Psoas muscle (tissue), 8 donors: ENCODE measurements around the gene FEV. TPM values are rescaled to one million over a fixed set of nuclear protein-coding genes. Genes with fewer than 3 reads are reported as not detected.

Experiments
- ATAC-seq, 4 donors: fragments of 200-7000 bp; cut with Tn5 transposase; one replicate each; pipeline ENCODE4 v1.9.1; 2020; ENCODE audit warnings: moderate library complexity in 3 of 4, mild to moderate bottlenecking in 2 of 4
- DNase-seq, 2 donors: peaks; one replicate each; pipeline ENCODE4 v3.0.0-alpha.2; 2020
- H3K27ac ChIP-seq: fragments of 200-600 bp; one replicate; pipeline ENCODE4 v1.8.0; 2022
- H3K27me3 ChIP-seq, 3 donors: fragments of 200-600 bp in 1 of 3; one replicate each; pipeline versions ENCODE4 v1.6.1 to v1.8.0; 2013 to 2022; ENCODE audit warnings: low read length in 2 of 3, mild to moderate bottlenecking in 2 of 3, moderate library complexity in 1 of 3; ENCODE audit not compliant: insufficient read depth in 3 of 3
- H3K36me3 ChIP-seq, 2 donors: fragments of 200-600 bp in 1 of 2; one replicate each; pipeline versions ENCODE4 v1.6.1 to v1.8.0; 2013 to 2022; ENCODE audit warnings: low read depth in 1 of 2, mild to moderate bottlenecking in 1 of 2, moderate library complexity in 1 of 2; ENCODE audit not compliant: insufficient read depth in 1 of 2
- H3K4me1 ChIP-seq: fragments of 200-600 bp; one replicate; pipeline ENCODE4 v1.8.0; 2022
- H3K4me3 ChIP-seq: fragments of 200-600 bp; one replicate; pipeline ENCODE4 v1.8.0; 2022; ENCODE audit warnings: mild to moderate bottlenecking
- H3K9me3 ChIP-seq: fragments of 200-600 bp; one replicate; pipeline ENCODE4 v1.8.0; 2022
- CTCF ChIP-seq: fragments of 200-600 bp; IDR thresholded peaks from one replicate; pipeline ENCODE4 v1.8.0; 2022; ENCODE audit warnings: antibody characterized with exemption
- WGBS, 3 donors: extraction: QIAGEN DNeasy Blood & Tissue Kit; methylation state at CpG; one replicate each; pipeline versions ENCODE4 v1.1.6 to v1.1.7; 2013; 5-methylcytosine and 5-hydroxymethylcytosine counted together
- intact Hi-C, 2 donors: fragments of 100-400 bp; cut with DNase I; formaldehyde crosslinking; loops; one replicate each; pipeline versions ENCODE4 v1.11.0 to v1.14.2; 2022
- polyA plus RNA-seq, 3 donors: library from polyadenylated mRNA; stranded (reverse); fragments of 200-250 nt; gene quantifications; one replicate each; pipeline ENCODE4 v1.2.3, GENCODE V29; 2013
- total RNA-seq, 4 donors: library from RNA; stranded (reverse); fragmentation: NEBNext Ultra II Directional in 2 of 4; extraction: Animal tissue kit (Norgen Biotek cat#: 25700) in 2 of 4; gene quantifications; one replicate each; pipeline versions ENCODE4 v1.2.1 to v1.2.4, GENCODE V29; 2021 to 2023
- donor health status: healthy with polysubstance abuse.
- donor health status: DM: no; HTN: no; CAD: no; lungs with moderate emphysema.
- donor health status: Bipolar disorder and iron deficiency.
- donor health status: healthy.
- donor health status: DM: yes; HTN: yes; CAD: no.
- donor health status: DM: no; HTN: no; CAD: no.
- donor health status: DM: no; HTN: no; CAD: no.
- donor health status: DM: yes; HTN: yes; CAD: no.

The FEV gene
- total and polyA plus RNA-seq, 7 donors, result not detected

- ATAC-seq (no peak), DNase-seq (no peak)
- no peak for TF ChIP-seq CTCF
- H3K9me3 ChIP-seq, result no peaks in the 10 kb centered on the region
- H3K4me1 ChIP-seq, result no peaks in the 10 kb centered on the region
- H3K27ac ChIP-seq, result no peak overlapping the region
- 55 to 68% (median 62%) methylated on average over 6 of the region's 6 CpGs for WGBS, 3 donors
- intact Hi-C loops, result no loop called here
- no peaks in the 10 kb centered on the region for H3K36me3 ChIP-seq
- no peak overlapping the region for H3K4me3 ChIP-seq
- peaks cover 0 to 38% (median 4%) of the 10 kb centered on the region in 3 donors for H3K27me3 ChIP-seq
Observed at GRCh38 chr2:219010162-219010756, 25.3 kb upstream of the FEV start.

GRCh38 chr2:219009294-219009693 is 24.3 kb upstream of the FEV start:
- Histone ChIP-seq H3K4me1 (no peaks in the 10 kb centered on the region), H3K36me3 (no peaks in the 10 kb centered on the region), H3K9me3 (no peaks in the 10 kb centered on the region), H3K4me3 (no peak overlapping the region), H3K27me3 (peaks cover 0 to 47% (median 4%) of the 10 kb centered on the region in 3 donors), H3K27ac (no peak overlapping the region)
- 71 to 74% (median 73%) methylated on average over 2 of the region's 2 CpGs for WGBS, 3 donors
- ATAC-seq (no peak), DNase-seq (no peak)
- no peak for TF ChIP-seq CTCF
- intact Hi-C loops, result no loop called here

GRCh38 chr2:219003979-219004378 is 19.0 kb upstream of the FEV start:
- Histone ChIP-seq H3K27me3 (peaks cover 0 to 95% (median 22%) of the 10 kb centered on the region in 3 donors), H3K4me3 (no peak overlapping the region), H3K36me3 (no peaks in the 10 kb centered on the region), H3K4me1 (peaks cover 13% of the 10 kb centered on the region), H3K9me3 (no peaks in the 10 kb centered on the region), H3K27ac (no peak overlapping the region)
- no peak for DNase-seq
- intact Hi-C loops, result no loop called here
- TF ChIP-seq CTCF, result no peak
- ATAC-seq, result no peak
- WGBS, 3 donors, result 51 to 83% (median 57%) methylated on average over 3 of the region's 3 CpGs

GRCh38 chr2:219003267-219003634 is 18.3 kb upstream of the FEV start:
- intact Hi-C loops, result no loop called here
- TF ChIP-seq CTCF, result no peak
- DNase-seq (no peak), ATAC-seq (no peak)
- WGBS, 3 donors, result 13 to 14% (median 14%) methylated on average over 19 to 20 of the region's 20 CpGs
- peaks cover 13% of the 10 kb centered on the region for H3K4me1 ChIP-seq
- no peak overlapping the region for H3K27ac ChIP-seq
- no peaks in the 10 kb centered on the region for H3K36me3 ChIP-seq
- no peaks in the 10 kb centered on the region for H3K9me3 ChIP-seq
- peaks cover 0 to 88% (median 22%) of the 10 kb centered on the region in 3 donors for H3K27me3 ChIP-seq
- H3K4me3 ChIP-seq, result peak overlapping the region; percentile 18
